Measurements from ENCODE around the gene GAL.

- TF ChIP-seq EZH2 (IDR thresholded peaks at IDR 0.05; ENCODE audit: low read depth, unreplicated experiment) = no peak
- TF ChIP-seq CTCF (conservative IDR thresholded peaks at IDR 0.05; ENCODE audit: low read depth in 2 of 2) = no peak
- TF ChIP-seq, protein P1, sequence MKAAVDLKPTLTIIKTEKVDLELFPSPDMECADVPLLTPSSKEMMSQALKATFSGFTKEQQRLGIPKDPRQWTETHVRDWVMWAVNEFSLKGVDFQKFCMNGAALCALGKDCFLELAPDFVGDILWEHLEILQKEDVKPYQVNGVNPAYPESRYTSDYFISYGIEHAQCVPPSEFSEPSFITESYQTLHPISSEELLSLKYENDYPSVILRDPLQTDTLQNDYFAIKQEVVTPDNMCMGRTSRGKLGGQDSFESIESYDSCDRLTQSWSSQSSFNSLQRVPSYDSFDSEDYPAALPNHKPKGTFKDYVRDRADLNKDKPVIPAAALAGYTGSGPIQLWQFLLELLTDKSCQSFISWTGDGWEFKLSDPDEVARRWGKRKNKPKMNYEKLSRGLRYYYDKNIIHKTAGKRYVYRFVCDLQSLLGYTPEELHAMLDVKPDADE (IDR thresholded peaks at IDR 0.05) = no peak
- TF ChIP-seq POLR2AphosphoS5 (IDR thresholded peaks at IDR 0.05; ENCODE audit: low read depth) = no peak
- TF ChIP-seq EZH2phosphoT487 (IDR thresholded peaks at IDR 0.05; ENCODE audit: unreplicated experiment) = no peak
- no peak for TF ChIP-seq JUNB (IDR thresholded peaks at IDR 0.05; ENCODE audit: unreplicated experiment)
Observed at GRCh38 chr11:68735646-68736045, 51.3 kb downstream of the GAL start.

All from GM23338 (cell line).